Thyroid gland (tissue), 4 donors: Measurements from ENCODE around the gene UBE2E3. TPM values are rescaled to one million over a fixed set of nuclear protein-coding genes. Genes with fewer than 3 reads are reported as not detected.

Experiments
- DNase-seq, 2 donors: peaks; one replicate each; pipeline ENCODE4 v3.0.0-alpha.2; 2019
- H3K27ac ChIP-seq, 3 donors: fragments of 200-600 bp; sonication (generic); 1 replicate in 2 of 3; 2 replicates in 1 of 3; pipeline ENCODE4 v1.5.1; 2016 to 2019; ENCODE audit warnings: mild to moderate bottlenecking in 1 of 3, moderate library complexity in 1 of 3
- H3K27me3 ChIP-seq: fragments of 200-600 bp; sonication (generic); one replicate; pipeline ENCODE4 v1.5.1; 2019
- H3K36me3 ChIP-seq, 2 donors: fragments of 200-600 bp; sonication (generic); one replicate each; pipeline ENCODE4 v1.5.1; 2016 to 2019
- H3K4me1 ChIP-seq, 2 donors: fragments of 200-600 bp; sonication (generic); one replicate each; pipeline ENCODE4 v1.5.1; 2017 to 2019
- H3K4me3 ChIP-seq, 3 donors: fragments of 200-600 bp; sonication (generic); replicated peaks in 1 of 3; 1 replicate in 2 of 3; 2 replicates in 1 of 3; pipeline ENCODE4 v1.5.1; 2016; ENCODE audit warnings: mild to moderate bottlenecking in 1 of 3
- H3K9me3 ChIP-seq: fragments of 200-600 bp; sonication (generic); one replicate; pipeline ENCODE4 v1.5.1; 2017
- CTCF ChIP-seq, 6 experiments: fragments of 200-600 bp in 3 of 6; fragments of 450-650 bp in 3 of 6; sonication (generic) in 3 of 6; IDR thresholded peaks; one replicate each; pipeline ENCODE4 v1.5.1; 2016 to 2019; ENCODE audit warnings: antibody characterized with exemption in 6 of 6, mild to moderate bottlenecking in 2 of 6, inconsistent platforms in 1 of 6, moderate library complexity in 1 of 6
- POLR2A ChIP-seq, 2 donors: fragments of 450-650 bp; IDR thresholded peaks; one replicate each; pipeline ENCODE4 v1.6.1; 2017; ENCODE audit warnings: antibody characterized with exemption in 2 of 2, mild to moderate bottlenecking in 2 of 2, moderate library complexity in 1 of 2
- WGBS, 2 donors: methylation state at CpG; one replicate each; pipeline ENCODE4 v1.1.5; 2017; 5-methylcytosine and 5-hydroxymethylcytosine counted together
- intact Hi-C: fragments of 100-400 bp; cut with DNase I; formaldehyde crosslinking; loops from one replicate; pipeline ENCODE4 v1.15.1; 2023
- total RNA-seq, 4 donors: library from RNA; depleted of rRNA; stranded (reverse); fragments of >200 nt; gene quantifications; one replicate each; pipeline ENCODE4 v1.2.3, GENCODE V29; 2016

Gene UBE2E3
- total RNA-seq, 4 donors from 2014 or later = 59.0 to 108 (median 99.2) TPM

GRCh38 chr2:180960982-180961381 is 19.4 kb upstream of the UBE2E3 start:
- H3K4me1 ChIP-seq = no peaks in the 10 kb centered on the region
- DNase-seq = peak; percentile 70 to 77
- WGBS, 2 donors = 45 to 66% methylated on average over 3 of the region's 3 CpGs
- peak overlapping the region in 1 of 3 donors; percentile 3 for H3K27ac ChIP-seq
- H3K36me3 ChIP-seq = no peaks in the 10 kb centered on the region
- no peak for TF ChIP-seq CTCF (IDR thresholded peaks at IDR 0.05)
- TF ChIP-seq POLR2A (IDR thresholded peaks at IDR 0.05) = no peak
- no peaks in the 10 kb centered on the region for H3K9me3 ChIP-seq
- H3K27me3 ChIP-seq = no peaks in the 10 kb centered on the region
- H3K4me3 ChIP-seq = no peak overlapping the region
- intact Hi-C loops = no loop called here

GRCh38 chr2:180962727-180963314 is 17.6 kb upstream of the UBE2E3 start:
- Histone ChIP-seq H3K9me3 (no peaks in the 10 kb centered on the region), H3K27ac (no peak overlapping the region), H3K4me3 (no peak overlapping the region), H3K36me3 (no peaks in the 10 kb centered on the region), H3K4me1 (no peaks in the 10 kb centered on the region), H3K27me3 (no peaks in the 10 kb centered on the region)
- intact Hi-C loops = no loop called here
- WGBS, 2 donors = 81 to 82% methylated on average over 4 of the region's 4 CpGs
- no peak for TF ChIP-seq CTCF (IDR thresholded peaks at IDR 0.05)
- no peak for TF ChIP-seq POLR2A (IDR thresholded peaks at IDR 0.05)
- no peak for DNase-seq

- H3K9me3 ChIP-seq = no peaks in the 10 kb centered on the region
- TF ChIP-seq POLR2A (IDR thresholded peaks at IDR 0.05) (no peak), CTCF (IDR thresholded peaks at IDR 0.05) (no peak)
- no peak overlapping the region for H3K4me3 ChIP-seq
- no peaks in the 10 kb centered on the region for H3K27me3 ChIP-seq
- no peaks in the 10 kb centered on the region for H3K4me1 ChIP-seq
- intact Hi-C loops = no loop called here
- no peak for DNase-seq
- no peak overlapping the region for H3K27ac ChIP-seq
- H3K36me3 ChIP-seq = no peaks in the 10 kb centered on the region
- WGBS, 2 donors = 94 to 95% methylated on average over 3 of the region's 3 CpGs
Observed at GRCh38 chr2:180966378-180966777, 14.0 kb upstream of the UBE2E3 start.

GRCh38 chr2:180969124-180969523 is 11.3 kb upstream of the UBE2E3 start:
- Histone ChIP-seq H3K4me1 (no peaks in the 10 kb centered on the region), H3K27ac (no peak overlapping the region), H3K36me3 (no peaks in the 10 kb centered on the region), H3K9me3 (no peaks in the 10 kb centered on the region), H3K27me3 (no peaks in the 10 kb centered on the region), H3K4me3 (no peak overlapping the region)
- WGBS, 2 donors = 75 to 88% methylated on average over 1 of the region's 1 CpG
- TF ChIP-seq POLR2A (IDR thresholded peaks at IDR 0.05) = no peak
- TF ChIP-seq CTCF (IDR thresholded peaks at IDR 0.05) = no peak
- intact Hi-C loops = no loop called here
- DNase-seq = no peak

GRCh38 chr2:180970016-180970415 is 10.4 kb upstream of the UBE2E3 start:
- DNase-seq = no peak
- 91 to 95% methylated on average over 3 of the region's 3 CpGs for WGBS, 2 donors

More at GRCh38 chr2:180970016-180970415, 10.4 kb upstream of the UBE2E3 start:
- Histone ChIP-seq H3K4me1 (no peaks in the 10 kb centered on the region), H3K27ac (no peak overlapping the region), H3K9me3 (no peaks in the 10 kb centered on the region), H3K27me3 (no peaks in the 10 kb centered on the region), H3K36me3 (no peaks in the 10 kb centered on the region), H3K4me3 (no peak overlapping the region)
- intact Hi-C loops = no loop called here
- TF ChIP-seq CTCF (IDR thresholded peaks at IDR 0.05) (no peak), POLR2A (IDR thresholded peaks at IDR 0.05) (no peak)
